GM18951 (cell line): Measurements from ENCODE around the gene BTNL9.

Experiments used
- POLR2A ChIP-seq: IDR thresholded peaks from 4 replicates; pipeline ENCODE4 v1.6.1; 2011; ENCODE audit warnings: mild to moderate bottlenecking; ENCODE audit not compliant: insufficient read length, insufficient read depth; ENCODE audit errors: extremely low read depth
- in situ Hi-C: fragments of 300-500 bp; cut with MboI; formaldehyde crosslinking; loops from one replicate; pipeline ENCODE4 v1.12.0; 2022; ENCODE audit warnings: low sequenced_read_pairs, mixed read lengths, inconsistent platforms; ENCODE audit not compliant: unreplicated experiment

BTNL9 gene

DNA sequence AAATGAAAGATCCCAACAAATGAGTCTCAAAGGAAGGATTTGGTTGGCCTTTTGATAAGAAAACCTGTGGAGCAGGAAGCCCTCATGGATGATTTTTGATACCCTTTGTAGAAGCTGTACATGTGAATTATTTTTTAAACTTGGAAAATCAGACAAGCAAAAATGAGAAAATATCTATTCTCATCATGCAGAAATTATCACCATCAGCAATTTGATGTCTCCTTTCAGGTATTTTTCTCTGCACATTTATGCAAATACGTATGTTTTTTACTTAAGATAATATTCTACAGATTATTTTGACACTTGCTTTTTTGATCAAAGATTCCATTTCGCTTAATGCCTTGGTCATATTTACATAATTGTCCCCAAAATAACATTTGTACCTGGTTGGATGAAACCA, 7.2 kb downstream of the BTNL9 start:
- TF ChIP-seq POLR2A, result no peak
- in situ Hi-C loops, result no loop called here

DNA sequence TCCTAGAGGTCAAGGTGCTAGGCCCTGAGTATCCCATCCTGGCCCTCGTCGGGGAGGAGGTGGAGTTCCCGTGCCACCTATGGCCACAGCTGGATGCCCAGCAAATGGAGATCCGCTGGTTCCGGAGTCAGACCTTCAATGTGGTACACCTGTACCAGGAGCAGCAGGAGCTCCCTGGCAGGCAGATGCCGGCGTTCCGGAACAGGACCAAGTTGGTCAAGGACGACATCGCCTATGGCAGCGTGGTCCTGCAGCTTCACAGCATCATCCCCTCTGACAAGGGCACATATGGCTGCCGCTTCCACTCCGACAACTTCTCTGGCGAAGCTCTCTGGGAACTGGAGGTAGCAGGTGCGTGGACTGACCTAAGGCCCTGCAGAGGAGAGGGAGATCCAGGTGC, 7.9 kb downstream of the BTNL9 start:
- no peak for TF ChIP-seq POLR2A
- in situ Hi-C loops, result no loop called here

DNA sequence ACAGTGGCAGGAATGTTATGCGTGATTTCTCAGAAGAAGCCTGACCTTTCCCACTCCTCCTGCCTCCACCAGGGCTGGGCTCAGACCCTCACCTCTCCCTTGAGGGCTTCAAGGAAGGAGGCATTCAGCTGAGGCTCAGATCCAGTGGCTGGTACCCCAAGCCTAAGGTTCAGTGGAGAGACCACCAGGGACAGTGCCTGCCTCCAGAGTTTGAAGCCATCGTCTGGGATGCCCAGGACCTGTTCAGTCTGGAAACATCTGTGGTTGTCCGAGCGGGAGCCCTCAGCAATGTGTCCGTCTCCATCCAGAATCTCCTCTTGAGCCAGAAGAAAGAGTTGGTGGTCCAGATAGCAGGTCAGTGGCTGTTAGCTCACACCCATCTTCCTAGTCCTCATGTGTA, 9.9 kb downstream of the BTNL9 start:
- in situ Hi-C loops, result no loop called here
- TF ChIP-seq POLR2A, result no peak

DNA sequence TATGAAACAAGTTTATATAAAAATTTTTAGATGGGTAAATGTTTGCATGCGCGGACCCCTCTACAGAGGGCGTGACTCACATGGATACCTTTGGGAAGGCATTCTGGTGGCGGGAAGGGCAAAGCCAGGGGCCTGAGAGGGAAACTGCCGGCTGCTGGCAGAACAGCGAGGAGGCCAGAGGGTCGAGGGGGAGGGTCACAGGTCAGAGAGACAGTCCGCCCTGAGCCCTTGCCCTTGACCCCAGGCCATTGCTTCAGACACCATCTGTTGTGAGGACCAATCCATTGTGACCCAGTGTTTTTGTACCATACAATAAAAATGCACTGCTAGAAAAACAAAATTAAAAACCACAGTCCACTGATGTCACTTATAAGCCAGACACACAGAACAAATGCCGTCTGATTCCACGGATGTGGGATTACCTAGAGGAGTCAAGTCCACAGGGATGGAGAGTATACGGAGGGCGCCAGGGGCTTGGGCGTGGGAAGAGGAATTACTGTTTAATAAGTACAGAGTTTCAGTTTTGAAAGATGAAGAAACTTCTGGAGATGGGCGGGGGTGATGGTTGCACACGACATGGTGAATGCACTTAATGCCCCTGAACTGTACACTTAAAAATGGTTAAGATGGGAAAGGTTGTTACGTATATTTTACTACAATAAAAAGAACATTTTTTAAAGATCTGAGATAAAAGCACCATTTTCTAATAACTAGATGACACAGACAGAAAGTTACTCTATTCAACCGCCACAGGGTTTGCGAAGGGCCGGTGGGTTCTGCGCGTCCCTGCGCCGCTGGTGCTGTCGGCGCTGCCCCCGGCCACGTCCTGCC, 12.0 kb downstream of the BTNL9 start:
- in situ Hi-C loops, result no loop called here
- TF ChIP-seq POLR2A, result no peak

DNA sequence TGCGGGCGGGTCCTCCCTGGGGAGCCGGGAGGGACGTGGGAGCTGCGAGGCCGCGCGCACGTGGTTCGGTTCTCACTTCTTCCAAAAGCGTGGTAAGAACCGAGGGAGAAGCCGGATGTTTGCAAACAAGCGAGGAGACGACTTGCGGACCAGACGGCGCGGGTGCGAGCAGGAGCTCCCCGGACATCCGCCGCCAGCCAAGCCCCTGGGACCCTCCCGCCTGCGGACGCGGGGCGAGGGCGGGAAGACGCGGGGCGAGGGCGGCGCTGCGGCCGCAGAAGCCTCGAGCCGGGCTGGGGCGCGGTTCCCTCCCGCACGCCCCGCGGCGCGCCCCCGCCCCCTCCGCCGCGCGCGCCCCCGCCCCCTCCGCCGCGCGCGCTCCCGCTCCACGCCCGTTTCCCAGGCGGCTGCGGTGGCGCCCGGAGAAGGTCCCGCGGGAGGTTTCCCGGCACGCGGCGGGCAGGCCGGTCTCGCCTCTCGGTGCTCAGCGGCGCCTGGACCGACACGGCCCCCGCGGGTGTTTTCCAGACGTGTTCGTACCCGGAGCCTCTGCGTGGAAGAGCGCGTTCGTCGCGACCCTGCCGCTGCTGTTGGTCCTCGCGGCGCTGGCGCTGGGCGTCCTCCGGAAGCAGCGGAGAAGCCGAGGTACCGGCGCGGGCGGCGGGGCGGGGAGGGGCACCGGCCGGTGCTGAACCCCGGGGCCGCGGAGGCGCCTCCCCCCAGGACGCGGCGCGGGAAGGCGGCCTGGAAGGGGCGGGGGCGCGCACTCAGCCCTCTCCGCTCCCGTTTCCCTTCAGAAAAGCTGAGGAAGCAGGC, 12.8 kb downstream of the BTNL9 start:
- in situ Hi-C loops, result no loop called here
- TF ChIP-seq POLR2A, result no peak

DNA sequence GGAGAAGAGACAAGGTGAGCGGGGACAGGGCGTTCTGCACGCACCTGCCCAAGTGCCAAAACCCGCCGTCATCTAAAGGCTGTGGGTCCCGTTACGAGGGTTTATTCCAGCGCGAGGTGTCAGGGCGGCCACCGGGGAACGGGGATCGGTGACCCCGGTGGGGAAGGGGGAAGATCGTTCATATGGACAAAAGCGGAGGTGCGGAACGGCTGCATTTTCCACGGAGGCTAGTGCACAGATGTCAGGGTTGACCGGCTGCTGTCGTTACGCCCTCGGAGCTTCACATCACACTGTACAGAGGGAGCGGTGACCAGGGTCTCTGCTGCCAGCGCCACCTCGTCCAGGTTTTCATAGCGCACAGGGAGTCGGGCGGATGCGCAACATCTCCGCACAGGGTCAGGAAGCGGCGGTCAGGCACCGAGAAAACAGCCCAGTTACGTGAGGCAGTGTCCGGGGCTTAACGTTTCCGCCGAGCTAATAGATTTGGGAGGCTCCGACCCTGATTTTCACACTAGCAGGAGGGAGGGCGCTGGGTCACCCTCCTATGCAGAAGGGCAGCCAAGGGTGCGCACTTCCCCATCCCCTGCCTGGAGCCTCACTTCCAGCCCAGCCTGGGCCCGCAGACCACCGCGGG, 13.5 kb downstream of the BTNL9 start:
- in situ Hi-C loops, result no loop called here
- TF ChIP-seq POLR2A, result no peak

DNA sequence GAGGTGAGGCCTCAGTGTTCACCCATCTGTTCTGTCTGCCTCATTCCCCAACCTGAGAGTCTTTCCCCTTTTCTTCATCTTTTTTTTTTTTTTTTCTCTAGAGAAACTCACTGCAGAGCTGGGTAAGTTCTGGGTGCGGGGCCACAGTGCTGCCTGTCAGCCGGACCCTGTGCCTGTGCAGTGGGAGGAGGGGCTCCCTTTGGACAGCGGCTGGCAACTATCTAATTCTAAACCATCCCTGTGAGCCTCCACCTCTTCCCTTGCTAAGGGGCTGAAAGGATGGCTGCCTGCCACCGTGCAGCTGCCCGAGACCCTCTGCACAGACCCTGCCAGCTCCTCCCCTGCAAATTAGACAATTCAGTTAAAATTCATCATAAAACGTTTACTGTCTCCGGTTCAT, 14.1 kb downstream of the BTNL9 start:
- TF ChIP-seq POLR2A, result no peak
- in situ Hi-C loops, result no loop called here

DNA sequence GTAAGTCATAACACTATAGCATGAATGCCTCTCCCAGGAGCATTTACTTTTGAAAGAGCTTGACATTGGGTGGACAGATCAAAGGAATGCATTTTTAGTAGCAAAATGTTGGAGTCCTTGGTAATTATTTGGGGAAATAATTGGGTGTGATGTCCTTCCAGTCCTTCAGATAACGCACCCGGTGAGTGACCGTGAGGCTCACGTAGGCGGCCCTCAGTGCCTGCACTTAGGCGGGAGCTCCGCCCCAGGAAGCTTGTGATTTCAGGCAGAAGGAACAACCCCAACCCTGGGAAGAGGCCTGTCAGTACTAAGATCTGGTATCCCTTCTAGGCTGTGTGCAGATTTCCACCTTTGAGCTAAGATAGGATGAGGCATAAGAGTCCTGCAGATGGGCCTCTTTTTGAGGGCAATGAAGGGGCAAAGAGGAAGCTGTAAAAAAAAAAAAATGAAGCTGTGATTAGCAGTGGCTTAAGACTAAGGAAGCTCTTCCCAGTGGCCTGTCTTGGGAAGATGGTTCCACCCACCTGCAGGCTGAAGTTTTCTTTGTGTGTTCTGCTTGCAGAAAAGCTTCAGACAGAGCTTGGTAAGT, 14.9 kb downstream of the BTNL9 start:
- TF ChIP-seq POLR2A, result no peak
- in situ Hi-C loops, result no loop called here

DNA sequence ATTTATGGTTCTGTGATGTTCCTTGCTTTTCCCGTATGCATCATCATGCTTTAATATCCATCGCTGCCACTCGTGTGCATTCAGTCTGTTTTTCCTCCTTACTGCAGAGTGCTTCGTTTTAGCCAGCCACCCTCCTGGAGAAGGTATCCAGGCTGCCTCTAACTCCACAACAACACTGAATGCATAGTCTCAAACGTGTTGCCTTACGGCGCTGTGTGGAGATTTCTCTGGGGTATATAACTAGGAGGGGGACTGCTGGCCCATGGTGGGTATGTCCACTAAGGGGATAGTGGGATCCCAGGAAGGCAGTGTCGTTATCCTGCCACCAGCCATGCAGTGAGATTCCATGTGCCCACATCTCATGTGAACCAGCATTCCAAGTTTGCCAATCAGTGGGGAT, 16.4 kb downstream of the BTNL9 start:
- in situ Hi-C loops, result no loop called here
- TF ChIP-seq POLR2A, result no peak

DNA sequence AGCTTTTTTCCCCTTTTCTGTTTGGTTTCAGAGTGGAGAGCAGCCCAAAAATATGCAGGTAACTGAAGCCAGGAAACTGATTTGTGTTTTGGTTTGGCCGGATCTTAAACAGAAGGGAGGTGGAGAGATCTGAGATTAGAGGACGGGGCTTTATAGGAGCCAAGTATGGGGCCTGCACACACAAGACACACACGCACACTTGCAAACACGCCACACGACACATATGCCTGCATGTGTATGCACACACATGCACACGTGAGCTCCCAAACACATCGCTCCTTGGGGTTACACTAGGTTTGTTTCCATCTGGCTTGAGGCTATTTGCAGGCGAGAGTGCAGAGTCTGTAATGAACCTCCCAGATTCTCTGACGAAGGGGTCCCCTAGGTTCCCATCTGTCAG, 18.3 kb downstream of the BTNL9 start:
- in situ Hi-C loops, result no loop called here

DNA sequence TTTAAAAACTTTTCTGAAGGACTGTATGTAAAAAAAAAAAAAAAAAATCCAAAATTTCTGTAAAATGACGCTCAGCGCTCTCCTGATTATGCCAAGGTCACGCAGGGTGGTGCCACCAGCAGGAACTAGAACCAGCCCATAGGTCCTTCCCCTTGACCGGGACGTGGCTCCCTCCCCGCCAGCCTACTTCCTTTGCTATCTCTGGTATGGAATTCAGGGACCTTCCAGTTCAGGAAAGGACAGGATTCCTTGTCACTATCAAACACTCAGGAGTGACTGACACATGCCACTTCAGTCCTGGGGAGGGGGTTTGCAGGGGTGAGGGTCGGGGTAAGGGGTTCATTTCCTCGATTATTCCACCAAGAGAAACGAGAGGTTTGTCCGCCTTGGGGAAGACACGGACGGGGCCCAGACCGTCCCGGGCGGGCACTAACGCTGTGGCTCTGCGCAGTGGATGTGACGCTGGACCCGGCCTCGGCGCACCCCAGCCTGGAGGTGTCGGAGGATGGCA, 18.8 kb downstream of the BTNL9 start:
- in situ Hi-C loops, result no loop called here
- TF ChIP-seq POLR2A, result no peak

More for the DNA sequence above, 18.3 kb downstream of the BTNL9 start:
- TF ChIP-seq POLR2A, result no peak

DNA sequence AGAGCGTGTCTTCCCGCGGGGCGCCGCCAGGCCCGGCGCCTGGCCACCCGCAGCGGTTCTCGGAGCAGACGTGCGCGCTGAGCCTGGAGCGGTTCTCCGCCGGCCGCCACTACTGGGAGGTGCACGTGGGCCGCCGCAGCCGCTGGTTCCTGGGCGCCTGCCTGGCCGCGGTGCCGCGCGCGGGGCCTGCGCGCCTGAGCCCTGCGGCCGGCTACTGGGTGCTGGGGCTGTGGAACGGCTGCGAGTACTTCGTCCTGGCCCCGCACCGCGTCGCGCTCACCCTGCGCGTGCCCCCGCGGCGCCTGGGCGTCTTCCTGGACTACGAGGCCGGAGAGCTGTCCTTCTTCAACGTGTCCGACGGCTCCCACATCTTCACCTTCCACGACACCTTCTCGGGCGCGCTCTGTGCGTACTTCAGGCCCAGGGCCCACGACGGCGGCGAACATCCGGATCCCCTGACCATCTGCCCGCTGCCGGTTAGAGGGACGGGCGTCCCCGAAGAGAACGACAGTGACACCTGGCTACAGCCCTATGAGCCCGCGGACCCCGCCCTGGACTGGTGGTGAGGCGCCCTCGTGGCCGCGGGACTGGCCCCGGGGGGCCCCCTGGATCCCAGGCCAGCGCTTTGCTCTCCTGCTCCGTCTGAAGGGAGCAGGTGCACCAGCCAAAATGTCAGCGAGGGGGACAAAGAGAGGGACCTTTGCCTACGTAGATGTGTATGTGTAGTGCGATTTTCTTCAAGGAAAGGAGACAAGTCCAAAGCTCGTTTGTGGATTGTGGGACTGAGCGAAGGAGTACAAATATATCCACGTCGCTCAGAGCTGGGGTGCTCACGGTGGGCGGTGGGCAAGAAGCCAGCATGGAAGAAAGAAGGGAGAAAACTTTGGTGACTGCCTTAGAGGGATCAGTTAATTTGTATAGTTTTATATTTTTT, 19.5 kb downstream of the BTNL9 start:
- TF ChIP-seq POLR2A, result no peak
- in situ Hi-C loops, result no loop called here
